HPDE6-E6E7 (cell line): ENCODE measurements around the gene ERVFRD-1.
"Not testable (repeated sequence)": the region's sequence is repeated elsewhere in the genome, so short reads cannot be mapped to it uniquely, and the experiment has no call there.

Experiments used
- DNase-seq: peaks from one replicate; pipeline ENCODE4 v3.0.0; 2011; ENCODE audit warnings: missing footprints; ENCODE audit errors: extremely low spot score

The ERVFRD-1 gene

GRCh38 chr6:11091141-11091540, 20.4 kb downstream of the ERVFRD-1 start:
- DNase-seq, result not testable (repeated sequence)

- no peak for DNase-seq
These were observed 21.8 kb downstream of the ERVFRD-1 start for GRCh38 chr6:11089695-11090094.

GRCh38 chr6:11087141-11087812, 24.2 kb downstream of the ERVFRD-1 start:
- DNase-seq, result not testable (repeated sequence)

DNA sequence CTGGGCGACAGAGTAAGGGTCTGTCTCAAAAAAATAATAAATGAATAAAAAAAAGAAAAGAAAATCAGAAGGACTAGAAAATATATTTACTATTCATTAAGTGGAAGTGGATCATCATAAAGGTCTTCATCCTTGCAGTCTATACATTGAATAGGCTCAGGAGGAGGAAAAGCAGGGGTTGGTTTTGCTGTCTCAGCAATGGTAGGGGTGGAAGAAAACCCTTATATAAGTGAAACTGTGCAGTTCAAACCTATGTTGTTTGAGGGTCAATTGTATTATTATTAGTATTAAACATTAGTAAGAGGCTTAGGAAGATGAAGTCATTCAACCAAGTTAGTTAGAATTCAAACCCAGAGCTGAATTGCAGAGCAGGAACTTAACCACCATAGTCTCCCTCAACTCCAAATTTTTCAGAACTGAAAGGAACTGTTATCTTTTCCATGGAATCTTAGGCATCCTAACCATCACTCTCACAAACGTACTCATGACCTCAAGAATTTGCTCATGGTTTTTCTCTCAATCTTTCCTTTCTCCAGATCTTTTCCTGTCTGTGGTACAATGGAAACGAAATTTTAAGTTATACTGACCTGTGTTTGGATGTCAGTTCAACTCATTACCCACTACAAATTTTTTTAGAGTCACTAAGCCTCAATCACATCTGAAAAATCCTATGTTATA, 25.6 kb downstream of the ERVFRD-1 start:
- no peak for DNase-seq

DNA sequence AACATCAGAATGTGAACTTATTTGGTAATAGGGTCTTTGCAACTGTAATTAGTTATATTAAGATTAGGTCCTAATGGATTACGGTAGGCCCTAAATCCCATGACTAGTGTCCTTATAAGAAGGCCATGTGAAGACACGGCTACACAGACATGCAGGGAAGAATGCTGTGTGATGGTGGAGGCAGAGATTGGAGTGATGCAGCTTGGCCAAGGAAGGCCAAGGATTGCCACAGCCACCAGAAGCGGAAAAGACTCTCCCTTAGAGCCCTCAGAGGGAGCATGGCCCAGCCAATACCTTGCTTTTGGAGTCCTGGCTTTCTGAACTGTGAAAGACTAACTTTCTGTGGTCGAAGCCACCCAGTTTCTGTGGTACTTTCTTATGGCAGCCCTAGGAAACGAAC, 27.6 kb downstream of the ERVFRD-1 start:
- no peak for DNase-seq

DNA sequence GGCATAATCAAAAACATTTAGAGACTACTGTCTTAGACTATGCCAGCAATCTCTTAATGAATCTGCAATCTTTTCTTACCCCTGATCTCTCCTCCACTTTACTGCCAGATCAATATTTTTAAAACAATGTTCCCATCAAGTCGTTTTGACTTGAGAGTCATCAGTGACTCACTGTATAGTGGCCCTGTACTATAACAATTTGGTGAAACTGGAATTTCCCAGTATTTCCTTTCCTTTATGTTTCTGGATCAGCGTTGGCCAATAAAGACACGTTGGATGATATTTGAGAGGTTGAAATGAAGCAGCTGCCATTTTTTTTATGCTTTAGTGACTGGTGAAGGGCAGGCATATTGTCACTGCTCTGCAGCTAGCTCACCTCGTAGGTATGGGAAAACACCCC, 28.0 kb downstream of the ERVFRD-1 start:
- no peak for DNase-seq

DNA sequence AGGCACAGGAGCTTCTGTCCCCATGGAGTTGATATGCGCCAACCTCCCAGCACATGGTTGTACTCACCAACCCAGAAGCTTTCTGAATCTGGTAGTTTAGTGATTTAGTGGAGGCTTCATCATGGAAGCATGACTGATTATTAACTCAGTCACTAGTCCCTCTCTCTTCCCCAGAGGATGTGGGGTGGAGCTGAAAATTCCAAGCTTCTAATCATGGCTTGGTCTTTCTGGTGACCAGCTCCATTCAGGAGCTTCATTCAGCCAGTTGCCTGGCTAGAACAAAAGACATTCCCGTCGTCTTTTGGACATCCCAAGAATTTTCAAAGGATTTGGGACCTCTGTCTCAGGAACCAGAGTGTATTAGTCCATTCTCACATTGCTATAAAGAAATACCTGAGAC, 31.2 kb downstream of the ERVFRD-1 start:
- DNase-seq, result no peak

DNA sequence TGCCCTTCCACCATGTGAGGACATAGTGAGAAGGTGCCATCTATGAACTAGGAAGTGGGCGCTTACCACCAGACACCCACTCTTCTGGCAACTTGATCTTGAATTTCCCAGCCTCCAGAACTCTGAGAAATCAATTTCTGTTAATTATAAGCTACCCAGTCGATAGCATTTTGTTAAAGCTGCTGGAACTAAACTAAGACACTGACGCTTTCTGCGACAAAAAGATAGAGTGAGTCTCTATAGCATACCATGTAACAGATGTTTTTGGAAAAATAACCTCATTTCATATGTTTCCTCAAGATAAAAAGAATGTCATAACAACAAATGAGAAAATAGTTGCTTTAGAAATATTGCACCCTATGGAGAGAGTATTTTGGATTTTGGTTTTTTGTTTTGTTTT, 33.3 kb downstream of the ERVFRD-1 start:
- DNase-seq, result no peak

- no peak for DNase-seq
These were observed 35.0 kb downstream of the ERVFRD-1 start for GRCh38 chr6:11076540-11076939.

DNA sequence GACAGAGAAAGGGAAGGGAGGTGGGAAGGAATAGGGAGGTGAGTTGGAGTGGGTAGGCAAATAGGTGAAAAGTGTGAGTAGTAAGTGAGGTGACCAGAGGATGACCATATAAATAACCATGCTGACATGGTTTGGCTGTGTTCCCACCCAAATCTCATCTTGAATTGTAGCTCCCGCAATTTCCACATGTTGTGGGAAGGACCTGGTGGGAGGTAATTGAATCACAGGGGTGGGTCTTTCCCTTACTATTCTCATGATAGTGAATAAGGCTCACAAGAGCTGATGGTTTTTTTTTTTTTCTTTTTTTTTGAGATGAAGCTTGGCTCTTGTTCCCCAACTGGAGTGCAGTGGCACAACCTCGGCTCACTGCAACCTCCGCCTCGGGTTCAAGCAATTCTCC, 39.4 kb downstream of the ERVFRD-1 start:
- DNase-seq, result no peak

- no peak for DNase-seq
These were observed 41.8 kb downstream of the ERVFRD-1 start for GRCh38 chr6:11069760-11070159.

DNA sequence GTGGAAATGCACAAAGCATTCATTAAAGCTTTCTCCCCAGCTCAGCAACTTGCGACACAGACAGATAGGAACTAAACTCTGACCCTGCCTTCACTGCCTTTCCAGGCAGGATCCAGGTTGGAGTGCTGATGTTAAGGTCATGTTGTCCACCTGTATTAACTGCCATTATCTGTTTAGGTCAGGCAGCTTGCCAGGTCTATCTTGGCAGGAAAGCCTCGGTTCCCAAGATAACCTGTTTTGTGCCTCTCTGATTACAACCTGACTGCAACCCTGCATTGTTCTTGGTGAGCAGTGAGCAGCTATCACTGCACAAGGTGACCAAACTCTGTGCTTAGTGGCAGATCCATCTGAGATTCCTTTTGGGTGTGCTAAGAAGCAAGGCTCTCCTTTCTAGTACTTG, 44.2 kb downstream of the ERVFRD-1 start:
- no peak for DNase-seq

GRCh38 chr6:11066505-11067347, 44.8 kb downstream of the ERVFRD-1 start:
- no peak for DNase-seq

DNA sequence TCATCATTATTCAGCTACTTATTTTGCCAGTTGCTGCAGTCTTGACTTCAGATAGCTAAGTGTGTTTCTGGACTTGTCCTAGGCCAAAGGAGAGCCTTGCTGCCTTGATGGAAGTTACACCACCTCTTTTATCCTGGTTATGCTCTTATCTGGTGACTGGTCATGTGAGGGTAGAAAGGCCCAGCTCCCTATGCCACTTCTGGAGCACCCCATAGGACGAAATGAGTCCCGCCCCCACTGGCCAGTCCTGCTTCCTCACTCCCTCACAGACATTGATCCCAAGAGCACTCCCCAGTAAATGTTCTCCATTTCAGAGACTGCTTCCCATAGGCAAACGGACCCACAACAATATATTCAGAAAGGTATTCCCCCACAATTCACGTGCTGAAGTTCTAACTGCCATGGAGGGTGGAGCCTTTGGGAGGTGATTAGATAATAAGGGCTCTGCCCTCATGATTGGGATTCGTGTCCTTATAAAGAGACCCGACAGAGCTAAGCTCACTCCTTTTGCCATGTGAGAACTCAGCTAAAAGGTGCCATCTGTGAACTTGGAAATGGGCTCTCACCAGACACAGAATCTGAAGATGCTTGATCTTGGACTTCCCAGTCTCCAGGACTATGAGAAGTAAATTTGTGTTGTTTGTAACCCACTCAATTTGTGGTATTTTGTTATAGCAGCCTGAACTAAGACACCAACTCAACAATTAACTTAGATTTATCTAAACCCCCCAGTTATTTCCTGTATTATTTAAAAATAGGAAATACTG, 45.9 kb downstream of the ERVFRD-1 start:
- DNase-seq, result no peak

- DNase-seq, result no peak
These were observed 46.7 kb downstream of the ERVFRD-1 start for GRCh38 chr6:11064836-11065235.

DNA sequence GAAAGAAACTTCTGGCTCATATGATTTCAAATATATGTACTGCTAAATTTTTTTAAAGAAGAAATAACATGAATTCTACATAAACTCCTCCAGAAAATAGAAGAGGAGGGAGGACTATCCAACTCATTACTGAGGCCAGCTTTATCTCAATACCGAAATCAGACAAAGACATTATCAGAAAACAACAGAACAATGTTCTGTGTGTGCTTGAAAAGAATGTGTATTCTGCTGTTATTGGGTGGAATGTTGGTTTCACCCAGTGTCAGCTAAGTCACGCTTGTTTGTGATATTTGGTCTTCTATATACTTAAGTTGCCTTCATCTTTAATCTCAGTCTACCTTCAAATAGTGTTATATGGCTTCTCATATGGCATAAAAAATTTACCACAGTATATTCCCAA, 48.8 kb downstream of the ERVFRD-1 start:
- no peak for DNase-seq

- no peak for DNase-seq
These were observed 49.4 kb downstream of the ERVFRD-1 start for GRCh38 chr6:11062083-11062482.

- no peak for DNase-seq
These were observed 53.1 kb downstream of the ERVFRD-1 start for GRCh38 chr6:11058406-11058805.

DNA sequence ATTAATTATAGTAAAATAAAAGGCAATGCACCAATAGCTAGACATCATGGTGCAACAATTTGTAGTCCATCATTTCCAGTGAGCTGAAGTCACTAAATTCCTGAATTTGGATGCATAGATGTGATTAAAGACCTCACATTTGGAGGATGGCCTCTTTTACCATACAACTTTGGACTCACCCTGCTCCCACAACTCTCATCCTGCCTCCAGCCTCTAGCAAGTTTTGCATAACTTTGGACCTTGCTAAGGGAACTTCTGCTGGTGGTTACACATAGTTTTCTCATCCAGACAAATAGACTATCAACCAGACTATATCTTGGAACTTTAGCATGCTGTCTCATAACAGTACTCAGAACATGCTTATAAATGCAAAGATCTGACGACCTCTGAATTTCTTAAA, 54.7 kb downstream of the ERVFRD-1 start:
- no peak for DNase-seq

- no peak for DNase-seq
These were observed 56.3 kb downstream of the ERVFRD-1 start for GRCh38 chr6:11055127-11055627.

DNA sequence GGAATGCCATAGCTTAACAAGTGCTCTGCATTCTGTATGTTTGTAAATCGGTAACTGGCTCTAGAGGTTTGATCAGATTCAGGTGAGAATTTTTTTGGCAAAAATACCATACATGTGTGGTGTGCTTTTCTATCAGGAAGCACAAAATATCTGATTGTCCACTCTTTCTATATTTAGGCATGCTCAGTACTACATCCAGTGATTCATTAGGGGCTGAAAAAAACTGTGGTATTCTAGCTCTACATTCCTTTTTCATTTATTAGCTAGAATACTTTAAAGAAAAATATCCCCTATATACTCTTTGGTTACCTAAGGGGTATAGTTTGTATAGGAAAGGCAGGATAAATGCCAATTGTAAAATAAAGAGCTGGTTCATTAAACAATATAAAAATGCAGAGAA, 56.8 kb downstream of the ERVFRD-1 start:
- DNase-seq, result no peak

DNA sequence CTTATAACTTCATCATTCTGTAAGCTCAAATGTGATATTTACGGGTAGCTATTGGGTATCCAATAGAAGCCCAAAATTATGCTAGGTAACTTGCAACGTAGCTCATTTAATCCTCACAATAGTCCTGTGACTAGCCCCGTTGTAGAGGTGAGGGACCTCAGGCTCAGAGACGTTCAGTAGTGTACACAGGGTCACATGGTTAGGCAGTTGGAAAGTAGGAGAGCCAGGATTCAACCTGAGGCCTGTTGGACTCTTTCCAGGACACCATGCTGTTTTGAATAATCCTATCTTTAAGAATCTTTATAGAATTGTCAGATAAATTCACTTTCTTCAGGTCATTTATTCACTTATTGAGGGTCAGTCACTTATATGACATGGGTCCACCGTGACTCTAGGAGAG, 58.2 kb downstream of the ERVFRD-1 start:
- DNase-seq, result no peak
